ENCODE results near the gene KLF9.

KLF9 gene

DNA sequence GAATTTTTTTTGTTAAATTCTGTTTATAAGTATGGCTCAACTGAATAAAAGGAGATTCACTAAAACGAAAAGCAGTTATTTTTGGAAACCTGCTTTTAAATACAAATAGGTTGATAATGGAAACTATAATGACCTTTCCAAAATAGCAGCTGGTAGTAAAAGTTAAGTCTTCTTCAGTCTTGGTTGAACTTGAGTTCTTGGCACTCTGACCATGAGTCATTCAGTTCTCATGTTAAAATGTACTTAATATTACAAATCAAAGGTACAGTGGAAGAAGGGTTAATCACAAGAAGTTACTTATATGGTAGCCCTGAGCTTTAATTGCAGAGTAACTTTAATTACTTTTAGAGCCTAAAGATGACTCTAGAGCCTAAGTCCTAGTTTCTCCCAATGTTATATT lies 62.1 kb downstream of the KLF9 start:
- DNase-seq, result no peak

DNA sequence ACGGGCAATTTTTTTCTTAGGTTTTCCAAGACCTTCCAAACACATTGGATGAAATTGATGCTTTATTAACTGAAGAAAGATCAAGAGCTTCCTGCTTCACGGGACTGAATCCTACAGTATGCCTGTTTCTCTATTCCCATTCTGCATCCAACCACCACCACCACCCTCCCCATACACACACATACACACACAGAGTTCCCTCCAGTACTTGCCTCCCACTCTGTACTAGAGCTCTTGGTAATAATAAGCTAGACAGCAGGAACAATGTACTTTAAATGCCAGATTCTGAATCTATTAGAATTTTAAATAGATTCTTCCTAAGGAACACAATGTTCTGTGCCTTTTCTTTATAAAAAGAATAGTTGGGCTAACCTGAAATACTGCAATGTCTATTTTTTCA lies 67.4 kb downstream of the KLF9 start:
- DNase-seq, result no peak

DNA sequence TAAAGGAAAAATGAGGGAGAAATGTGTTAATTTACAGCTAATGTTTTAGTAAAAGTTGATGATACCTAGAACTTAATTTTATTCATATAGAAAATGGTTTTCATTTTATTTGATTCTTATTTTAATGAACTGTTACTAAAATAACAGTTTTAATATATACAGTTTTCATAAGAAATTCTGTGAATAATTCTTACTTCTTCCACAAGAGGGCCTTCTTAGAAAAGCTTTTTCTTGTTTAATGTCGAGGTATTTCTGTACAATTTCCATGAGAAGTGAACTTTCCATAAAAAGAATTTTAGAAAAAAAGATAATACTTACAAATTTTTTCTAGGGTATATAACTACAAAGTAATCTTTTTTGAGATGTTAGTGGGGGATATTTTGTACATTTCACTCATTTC lies 73.9 kb downstream of the KLF9 start:
- DNase-seq, result peak in 1 of 2 experiments; percentile 2
